HG03135 (cell line): Measurements from ENCODE around the gene MAN2B2.

Source experiments
- ATAC-seq: cut with Tn5 transposase; IDR thresholded peaks from one replicate; pipeline ENCODE4 v1.9.1; 2021; ENCODE audit warnings: mild to moderate bottlenecking, moderate library complexity; ENCODE audit not compliant: unreplicated experiment

MAN2B2 gene

DNA sequence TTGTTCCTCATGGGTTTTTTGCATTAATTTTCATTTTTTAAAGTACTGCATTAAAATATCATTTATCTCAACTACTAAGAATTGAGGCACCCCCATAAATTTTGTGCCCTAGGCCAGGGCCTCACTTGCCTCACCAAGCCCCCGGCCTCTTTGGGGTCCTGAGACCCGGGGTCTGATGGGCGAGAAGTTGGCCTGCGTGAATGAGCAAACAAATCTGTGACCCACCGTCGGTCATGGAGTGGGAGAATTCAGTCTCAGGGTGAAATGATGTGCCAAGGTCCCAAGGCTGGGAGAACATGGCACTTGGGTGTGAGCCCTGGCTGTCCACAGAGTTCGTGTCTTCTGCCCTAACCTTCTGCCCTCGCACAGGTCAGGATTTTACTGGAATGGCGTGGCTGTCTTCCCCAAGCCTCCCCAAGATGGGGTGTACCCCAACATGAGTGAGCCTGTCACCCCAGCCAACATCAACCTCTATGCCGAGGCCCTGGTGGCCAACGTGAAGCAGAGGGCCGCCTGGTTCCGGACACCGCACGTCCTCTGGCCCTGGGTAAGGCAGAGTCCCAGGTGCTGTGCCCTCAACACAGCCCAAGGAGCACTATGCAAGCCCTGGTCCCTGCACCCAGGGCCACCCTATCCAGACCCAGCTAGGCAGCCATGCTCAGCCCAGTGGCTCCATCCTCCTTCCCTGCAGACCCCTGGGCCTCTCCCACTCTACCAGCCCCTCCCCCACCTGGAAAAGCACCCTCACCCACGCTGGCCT, 18.0 kb downstream of the MAN2B2 start:
- ATAC-seq: no peak

DNA sequence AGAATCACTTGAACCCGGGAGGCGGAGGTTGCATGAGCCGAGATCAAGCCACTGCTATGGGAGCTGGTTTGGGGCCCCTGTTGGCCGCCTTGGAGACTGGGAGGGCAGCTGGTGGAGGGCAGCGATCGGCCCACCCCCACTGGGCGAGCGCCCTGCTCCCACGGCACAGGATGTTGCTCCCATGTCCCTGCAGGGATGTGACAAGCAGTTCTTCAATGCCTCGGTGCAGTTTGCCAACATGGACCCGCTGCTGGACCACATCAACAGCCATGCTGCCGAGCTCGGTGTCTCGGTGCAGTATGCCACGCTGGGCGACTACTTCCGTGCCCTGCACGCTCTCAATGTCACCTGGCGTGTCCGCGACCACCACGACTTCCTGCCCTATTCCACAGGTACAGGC, 19.4 kb downstream of the MAN2B2 start:
- ATAC-seq: no peak

DNA sequence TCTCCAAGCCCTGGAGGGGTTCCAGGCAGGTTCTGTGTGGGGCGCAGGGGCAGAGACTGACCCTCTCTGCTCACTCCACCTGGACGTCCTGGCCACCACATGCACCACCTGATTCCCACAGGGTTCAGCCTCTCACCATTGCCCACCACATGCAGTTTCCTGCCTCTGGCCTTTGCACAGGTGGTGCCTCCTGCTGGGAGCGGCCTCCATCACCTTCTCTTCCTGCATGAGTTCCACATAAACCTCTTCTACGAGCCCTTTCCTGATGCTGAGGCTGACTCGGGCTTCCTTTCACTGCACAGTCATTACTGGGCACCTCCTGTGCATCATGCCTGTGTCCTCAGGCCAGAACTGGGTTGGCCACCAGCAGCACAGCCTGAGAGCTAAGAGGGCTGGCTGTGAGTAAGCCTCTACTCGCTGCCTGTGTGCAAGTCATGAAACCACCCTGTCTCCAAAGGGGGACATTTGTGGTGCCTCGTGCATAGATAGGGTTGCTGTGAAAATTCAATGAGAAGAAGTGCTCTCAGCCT, 19.9 kb downstream of the MAN2B2 start:
- ATAC-seq: no peak

DNA sequence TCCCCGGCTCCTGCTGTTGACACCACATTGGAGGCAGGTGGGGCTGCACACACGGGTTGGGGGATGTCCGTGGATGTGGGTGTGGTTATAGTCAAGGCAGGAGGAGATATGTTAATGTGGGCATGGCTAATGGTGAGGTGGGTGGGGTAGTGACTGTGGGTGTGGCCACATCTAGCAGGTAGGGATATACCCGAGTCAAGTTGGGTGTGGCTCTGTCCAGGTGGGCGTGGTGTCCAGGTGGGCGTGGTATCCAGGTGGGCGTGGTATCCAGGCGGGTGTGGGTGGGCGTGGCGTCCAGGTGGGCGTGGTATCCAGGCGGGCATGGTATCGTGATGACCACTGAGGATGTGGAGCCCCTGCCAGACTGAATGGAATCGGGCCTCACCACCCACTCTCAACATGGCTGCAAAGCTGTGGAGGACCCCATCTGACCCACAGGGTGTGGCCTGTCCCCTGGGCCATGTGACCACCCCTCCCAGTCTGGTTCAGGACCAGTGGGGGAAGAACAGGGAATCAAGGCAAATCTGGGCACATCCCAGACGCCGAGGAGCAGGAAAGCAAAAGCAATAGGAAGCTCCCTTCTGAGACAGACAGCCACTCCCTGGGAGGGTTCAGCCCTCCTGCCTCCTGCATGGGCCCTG, 21.0 kb downstream of the MAN2B2 start:
- ATAC-seq: no peak

DNA sequence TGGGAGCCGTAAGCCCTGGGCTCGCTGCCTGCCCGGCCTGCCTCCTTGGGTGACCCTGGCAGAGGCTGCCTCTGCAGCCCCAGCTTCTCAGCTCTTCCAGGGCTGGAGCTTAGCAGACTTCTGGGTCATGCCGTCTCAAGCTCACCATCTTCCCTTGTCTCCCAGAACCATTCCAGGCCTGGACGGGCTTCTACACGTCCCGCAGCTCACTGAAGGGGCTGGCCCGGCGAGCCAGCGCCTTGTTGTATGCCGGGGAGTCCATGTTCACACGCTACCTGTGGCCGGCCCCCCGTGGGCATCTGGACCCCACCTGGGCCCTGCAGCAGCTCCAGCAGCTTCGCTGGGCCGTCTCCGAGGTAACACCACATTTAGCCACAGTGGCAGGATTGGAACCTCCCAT, 22.0 kb downstream of the MAN2B2 start:
- no peak for ATAC-seq

DNA sequence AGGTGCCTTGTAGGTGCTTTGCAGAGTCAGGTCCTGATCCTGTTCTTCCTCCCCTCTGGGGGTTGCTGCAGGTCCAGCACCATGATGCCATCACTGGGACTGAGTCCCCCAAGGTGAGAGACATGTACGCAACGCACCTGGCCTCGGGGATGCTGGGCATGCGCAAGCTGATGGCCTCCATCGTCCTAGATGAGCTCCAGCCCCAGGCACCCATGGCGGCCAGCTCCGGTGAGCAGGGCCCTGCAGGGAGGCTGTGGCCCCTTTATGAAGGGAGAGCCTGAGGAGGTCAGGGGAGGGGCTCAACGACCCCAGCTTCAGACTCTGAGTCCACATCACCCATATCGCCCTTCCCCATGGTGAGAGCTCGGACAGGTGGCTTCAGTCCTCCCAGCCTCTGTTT, 23.1 kb downstream of the MAN2B2 start:
- no peak for ATAC-seq

DNA sequence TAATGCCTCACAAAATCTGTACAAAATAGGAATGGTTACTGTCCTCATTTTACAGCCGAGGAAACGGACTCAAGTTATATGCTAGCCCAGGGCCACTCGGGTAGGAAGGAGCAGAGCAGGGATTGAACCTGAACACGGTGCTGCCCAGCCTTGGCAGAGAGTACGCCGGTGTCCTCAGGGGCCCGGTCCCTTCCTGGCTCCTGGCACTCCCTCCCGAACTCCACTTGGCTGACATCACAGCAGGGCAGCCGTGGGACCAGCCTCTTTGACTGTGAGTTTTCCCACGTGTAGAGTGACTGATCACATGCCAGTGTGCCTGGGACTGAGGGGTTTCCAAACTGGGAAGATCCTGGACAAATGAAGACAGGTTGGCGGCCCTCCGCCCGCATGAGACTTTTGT, 23.7 kb downstream of the MAN2B2 start:
- no peak for ATAC-seq

DNA sequence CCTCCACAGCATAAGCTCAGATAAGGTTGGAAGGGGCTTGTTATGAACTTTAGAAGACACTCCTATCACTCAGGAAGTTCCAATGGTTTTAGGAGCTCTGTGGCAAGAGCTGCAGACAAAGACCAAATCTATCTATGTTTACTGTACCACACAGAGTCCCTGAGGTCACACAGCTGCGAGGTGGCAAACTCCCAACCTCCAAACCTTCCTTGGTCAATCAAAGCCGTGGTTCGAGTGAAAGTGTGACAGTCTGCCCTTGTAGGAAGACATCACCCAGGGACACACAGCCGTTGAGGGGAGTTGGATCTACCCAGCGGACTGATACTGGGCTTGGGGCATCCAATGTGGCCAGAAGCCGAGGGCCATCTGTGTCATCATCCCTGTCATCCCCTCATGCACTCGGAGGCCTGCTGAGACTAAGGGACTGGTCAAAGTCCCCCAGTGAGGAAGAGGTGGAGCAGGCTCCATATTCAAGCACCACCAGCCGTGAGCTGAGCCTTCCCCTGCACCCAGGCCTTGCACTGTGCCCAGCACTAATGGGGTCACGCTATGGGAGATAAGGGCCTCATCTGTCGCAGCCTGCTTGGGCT, 26.8 kb downstream of the MAN2B2 start:
- no peak for ATAC-seq

DNA sequence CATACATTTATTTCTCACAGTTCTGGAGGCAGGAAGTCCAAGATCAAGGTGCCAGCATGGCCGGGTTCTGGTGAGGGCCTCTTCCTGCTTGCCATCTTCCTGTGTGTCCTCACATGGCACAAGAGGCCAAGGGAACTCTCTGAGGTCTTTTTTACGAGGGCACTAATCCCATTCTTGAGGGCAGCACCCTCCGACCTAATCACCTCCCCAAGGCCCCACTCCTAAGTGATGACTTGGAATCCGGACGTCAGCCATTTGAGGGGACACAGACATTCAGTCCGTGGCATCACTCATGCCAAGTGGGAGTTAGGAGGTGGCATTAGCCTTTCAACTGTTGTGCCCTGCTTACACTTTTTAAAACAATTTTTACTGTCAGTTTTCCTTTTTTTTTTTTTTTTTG, 27.3 kb downstream of the MAN2B2 start:
- no peak for ATAC-seq

DNA sequence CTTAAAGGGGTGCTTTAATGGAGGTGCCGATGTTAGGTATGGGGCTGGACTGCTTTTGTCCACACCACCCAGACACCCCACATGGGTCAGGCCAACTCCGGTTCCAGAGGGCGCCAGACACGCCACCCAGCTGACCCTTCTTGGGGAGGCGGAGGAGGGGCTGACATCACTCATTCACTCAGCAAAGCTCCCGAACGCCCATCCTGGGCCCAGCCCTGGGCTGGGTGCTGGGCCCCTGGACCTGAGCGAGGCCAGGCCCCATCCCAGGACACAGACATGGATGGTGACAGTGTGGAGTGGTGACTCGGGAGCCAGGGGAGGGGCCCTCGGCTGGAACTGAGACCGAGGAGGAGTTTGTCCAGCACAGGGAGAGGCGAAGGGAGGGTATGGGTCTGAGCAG, 28.1 kb downstream of the MAN2B2 start:
- no peak for ATAC-seq

DNA sequence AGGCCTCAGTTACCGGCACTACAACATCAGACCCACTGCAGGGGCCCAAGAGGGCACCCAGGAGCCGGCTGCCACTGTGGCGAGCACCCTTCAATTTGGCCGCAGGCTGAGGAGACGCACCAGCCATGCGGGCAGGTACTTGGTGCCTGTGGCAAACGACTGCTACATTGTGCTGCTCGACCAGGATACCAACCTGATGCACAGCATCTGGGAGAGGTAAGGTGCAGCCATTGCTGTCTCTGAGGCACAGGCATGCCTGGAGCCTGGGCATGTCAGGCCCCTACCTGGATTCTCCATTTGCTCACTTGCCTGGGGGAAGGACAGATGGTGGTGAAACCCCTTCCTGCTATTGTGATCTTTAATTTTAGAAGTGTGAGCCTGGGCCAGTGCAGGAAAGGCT, 30.1 kb downstream of the MAN2B2 start:
- ATAC-seq: no peak

DNA sequence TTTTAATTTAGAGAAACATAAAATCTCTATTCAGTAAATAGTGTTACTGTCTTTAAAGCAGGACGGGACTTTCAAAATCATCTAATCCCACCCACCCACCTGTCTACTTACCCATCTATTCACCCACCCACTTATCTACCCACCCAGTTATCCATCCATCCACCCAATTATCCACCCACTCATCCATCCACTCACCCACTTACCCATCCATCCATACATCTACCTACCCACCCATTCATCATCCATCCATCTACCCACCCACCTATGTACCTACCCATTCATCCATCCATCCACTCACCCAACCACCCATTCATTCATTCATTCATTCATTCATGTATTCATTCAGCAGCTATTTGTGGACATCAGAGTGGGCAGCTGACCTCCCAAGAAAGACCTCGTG, 30.6 kb downstream of the MAN2B2 start:
- no peak for ATAC-seq

DNA sequence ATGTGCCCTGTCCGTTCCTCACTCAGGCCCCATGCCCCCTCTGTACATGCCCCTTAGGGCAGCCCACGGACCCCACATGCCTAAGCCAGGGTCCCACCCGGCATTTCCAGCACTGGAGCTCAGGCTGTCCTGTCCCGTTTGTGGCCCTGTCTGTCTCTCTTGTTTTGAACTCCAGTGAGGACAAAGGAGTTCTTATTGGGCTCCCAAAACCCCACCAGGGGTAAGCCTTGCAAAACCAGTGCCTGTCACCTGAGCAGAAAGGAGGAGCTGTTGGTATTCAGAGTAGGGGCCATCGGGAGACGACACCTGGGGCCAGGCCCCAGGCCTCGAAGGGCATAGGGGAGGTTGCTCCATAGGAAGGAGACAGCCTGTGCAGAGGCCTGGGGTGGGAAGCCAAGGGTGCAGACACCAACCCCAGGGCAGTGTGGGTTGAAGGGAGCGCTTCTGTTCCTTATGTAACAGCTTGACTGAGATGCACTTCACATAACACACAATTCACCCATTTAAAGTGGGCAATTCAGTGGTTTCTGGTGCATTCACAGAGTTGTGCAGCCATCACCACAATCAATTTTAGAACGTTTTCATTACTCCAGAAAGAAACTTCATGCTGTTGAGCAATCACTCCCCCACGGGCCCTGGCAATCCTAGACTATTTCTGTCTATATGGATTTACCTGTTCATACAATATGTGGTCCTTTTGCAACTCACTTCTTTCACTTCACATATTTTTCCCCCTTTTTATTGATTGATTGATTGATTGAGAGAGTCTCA, 31.7 kb downstream of the MAN2B2 start:
- no peak for ATAC-seq

DNA sequence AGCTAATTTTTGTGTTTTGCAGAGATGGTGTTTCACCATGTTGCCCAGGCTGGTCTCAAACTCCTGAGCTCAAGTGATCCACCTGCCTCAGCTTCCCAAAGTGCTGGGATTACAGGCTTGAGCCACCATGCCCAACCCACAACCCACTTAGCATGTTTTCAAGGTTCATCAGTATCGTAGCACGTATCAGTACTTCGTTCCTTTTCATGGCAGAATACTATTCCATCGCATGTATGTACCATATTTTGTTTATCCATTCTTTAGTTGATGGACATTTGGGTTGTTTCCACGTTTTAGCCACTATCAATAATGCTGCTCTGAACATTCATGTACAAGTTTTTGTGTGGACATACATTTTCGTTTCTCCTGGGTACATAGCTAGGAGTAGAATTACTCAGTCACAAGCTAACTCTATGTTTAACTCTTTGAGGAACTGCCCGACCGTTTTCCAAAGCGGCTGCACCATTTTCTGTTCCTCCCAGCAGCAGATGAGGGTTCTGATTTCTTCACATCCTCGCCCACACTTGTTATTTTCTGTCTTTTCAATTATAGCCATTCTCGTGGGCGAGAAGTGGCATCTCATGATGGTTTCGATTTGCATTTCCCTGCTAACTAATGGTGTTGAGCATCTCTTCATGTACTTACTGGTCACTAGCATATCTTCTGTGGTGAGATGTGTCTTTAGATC, 32.5 kb downstream of the MAN2B2 start:
- no peak for ATAC-seq

DNA sequence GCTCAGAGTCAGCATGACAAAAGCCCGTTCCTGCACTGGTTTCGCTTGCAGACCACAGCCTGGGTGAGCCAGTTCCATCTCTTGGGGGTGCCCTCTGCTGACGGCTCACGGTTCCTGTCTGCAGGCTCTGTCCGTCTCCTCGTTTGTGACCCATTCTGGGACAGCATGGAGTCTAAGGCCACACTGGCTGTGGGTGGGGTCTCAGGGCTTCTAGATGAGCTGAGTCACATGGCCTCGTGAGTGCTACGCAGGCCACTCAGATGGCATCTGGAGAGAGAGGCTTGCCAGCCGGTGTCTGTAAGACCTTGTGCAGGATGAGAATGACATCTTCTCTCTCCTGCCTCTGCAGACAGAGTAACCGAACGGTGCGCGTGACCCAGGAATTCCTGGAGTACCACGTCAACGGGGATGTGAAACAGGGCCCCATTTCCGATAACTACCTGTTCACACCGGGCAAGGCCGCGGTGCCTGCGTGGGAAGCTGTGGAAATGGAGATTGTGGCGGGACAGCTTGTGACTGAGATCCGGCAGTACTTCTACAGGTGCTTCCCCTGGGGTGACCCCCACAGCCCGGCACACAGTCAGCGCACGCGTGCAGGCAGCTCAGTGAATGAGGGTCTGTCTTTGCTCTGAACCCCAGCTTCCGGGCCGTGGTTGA, 33.9 kb downstream of the MAN2B2 start:
- ATAC-seq: no peak

DNA sequence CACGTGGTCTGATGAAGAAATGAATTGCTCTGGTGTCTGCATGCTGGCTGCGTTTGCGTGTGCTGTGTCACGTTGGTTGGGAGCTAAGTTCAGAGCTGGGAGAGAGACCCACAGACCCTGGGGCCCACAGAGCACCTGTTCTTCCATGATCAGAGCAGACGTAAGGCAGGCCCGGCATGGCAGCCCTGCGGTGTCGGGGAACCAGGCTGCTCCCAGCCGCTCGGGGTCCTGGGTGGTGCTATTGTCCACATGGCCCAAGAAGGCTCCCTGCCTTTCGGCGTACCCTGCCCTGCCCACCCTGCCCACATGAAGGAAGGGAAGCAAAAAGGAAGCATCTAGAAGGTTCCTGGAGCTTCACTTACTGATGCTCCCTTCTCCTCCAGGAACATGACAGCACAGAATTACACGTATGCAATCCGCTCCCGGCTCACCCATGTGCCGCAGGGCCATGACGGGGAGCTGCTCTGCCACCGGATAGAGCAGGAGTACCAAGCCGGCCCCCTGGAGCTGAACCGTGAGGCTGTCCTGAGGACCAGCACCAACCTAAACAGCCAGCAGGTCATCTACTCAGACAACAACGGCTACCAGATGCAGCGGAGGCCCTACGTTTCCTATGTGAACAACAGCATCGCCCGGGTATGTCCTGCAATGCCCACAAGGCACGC, 34.6 kb downstream of the MAN2B2 start:
- ATAC-seq: no peak

DNA sequence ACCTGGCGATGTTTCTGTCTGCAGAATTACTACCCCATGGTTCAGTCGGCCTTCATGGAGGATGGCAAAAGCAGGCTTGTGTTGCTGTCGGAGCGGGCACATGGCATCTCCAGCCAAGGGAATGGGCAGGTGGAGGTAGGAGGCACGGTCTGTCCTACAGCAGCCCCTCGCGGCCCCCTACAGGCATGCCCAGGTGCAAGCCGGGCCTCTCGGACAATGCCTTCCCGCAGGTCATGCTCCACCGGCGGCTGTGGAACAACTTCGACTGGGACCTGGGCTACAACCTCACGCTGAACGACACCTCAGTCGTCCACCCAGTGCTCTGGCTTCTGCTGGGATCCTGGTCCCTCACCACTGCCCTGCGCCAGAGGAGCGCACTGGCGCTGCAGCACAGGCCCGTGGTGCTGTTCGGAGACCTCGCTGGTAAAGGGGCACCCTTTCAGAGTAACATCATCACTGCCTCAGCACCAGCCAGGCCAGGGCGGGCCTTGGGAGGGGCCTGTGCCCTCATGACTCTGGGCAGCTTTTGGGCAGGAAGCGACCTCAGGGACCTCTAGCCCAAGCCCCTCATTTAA, 36.0 kb downstream of the MAN2B2 start:
- ATAC-seq: no peak

DNA sequence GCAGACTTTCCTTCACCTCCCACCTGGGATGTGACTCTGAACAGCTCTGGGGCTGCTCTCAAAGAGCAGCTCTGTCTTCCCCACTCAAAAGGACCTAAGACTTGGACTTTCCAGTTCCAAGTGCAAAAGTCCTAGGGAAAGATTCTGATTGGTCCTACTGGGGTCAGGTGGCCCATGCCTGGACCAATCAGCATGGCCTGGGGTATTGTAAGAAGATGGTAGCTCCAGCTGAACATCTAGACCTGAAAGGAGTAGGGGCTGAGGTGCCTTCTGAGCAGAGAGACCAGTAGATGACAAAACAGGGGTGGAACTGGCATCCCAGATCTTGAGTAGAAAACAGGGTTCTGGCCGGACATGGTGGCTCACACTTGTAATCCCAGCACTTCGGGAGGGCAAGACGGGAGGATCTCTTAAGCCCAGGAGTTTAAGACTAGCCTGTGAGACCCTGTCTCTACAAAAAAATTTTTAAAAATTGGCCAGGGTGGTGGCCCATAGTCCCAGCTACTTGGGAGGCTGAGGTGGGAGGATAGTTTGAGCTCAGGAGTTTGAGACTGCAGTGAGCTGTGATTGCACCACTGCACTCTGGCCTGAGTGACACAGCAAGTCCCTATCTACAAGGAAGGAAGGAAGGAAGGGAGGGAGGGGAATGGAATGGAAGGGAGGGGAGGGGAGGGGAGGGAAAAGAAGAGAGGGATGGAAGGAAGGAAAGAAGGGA, 38.1 kb downstream of the MAN2B2 start:
- ATAC-seq: no peak
